Mammary epithelial cell (primary cell): ENCODE results near the gene TMEM150B.

ENCODE experiments used
- EZH2 ChIP-seq: IDR thresholded peaks from 2 replicates; pipeline ENCODE4 v1.6.1; 2012; ENCODE audit warnings: low read length, inconsistent platforms, borderline replicate concordance
- TF ChIP-seq, protein P1 (sequence below), 2 donors: IDR thresholded peaks in 1 of 2; conservative IDR thresholded peaks in 1 of 2; 2 replicates each; pipeline ENCODE4 v1.5.1; 2011 to 2012; ENCODE audit warnings: inconsistent platforms in 2 of 2, low read length in 2 of 2, mild to moderate bottlenecking in 2 of 2, control low read depth in 1 of 2, low read depth in 1 of 2; ENCODE audit not compliant: insufficient read depth in 1 of 2; ENCODE audit errors: extremely low read depth in 1 of 2

DNA sequence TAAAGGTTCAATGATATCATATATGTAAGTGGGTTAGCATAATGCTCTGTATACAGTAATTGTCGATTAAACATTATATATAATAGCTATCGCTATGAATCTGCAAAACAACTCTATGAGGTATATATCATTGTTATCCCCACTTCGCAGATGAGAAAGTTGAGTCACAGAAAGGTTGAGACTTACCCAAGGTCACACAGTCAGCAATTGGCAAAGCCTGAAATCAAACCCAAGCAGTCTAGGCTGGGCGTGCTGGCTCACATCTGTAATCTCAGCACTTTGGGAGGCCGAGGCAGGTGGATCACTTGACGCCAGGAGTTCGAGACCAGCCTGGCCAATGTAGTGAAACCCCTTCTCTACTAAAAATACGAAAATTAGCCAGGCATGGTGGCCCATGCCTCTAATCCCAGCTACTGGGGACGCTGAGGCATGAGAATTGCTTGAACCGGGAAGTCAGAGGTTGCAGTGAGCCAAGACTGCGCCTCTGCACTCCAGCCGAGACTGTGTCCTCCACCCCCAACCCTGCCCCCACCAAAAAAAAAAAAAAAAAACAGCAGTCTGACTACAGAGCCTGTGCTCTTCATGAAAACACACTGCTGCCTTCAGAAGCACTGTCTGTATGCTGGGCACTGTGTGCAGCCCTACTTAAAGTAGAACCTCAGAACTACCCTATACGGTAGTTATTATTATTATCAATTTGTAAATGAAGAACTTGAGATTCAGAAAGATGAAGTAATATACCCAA is 46.6 kb downstream of the TMEM150B start:
- TF ChIP-seq, protein P1, sequence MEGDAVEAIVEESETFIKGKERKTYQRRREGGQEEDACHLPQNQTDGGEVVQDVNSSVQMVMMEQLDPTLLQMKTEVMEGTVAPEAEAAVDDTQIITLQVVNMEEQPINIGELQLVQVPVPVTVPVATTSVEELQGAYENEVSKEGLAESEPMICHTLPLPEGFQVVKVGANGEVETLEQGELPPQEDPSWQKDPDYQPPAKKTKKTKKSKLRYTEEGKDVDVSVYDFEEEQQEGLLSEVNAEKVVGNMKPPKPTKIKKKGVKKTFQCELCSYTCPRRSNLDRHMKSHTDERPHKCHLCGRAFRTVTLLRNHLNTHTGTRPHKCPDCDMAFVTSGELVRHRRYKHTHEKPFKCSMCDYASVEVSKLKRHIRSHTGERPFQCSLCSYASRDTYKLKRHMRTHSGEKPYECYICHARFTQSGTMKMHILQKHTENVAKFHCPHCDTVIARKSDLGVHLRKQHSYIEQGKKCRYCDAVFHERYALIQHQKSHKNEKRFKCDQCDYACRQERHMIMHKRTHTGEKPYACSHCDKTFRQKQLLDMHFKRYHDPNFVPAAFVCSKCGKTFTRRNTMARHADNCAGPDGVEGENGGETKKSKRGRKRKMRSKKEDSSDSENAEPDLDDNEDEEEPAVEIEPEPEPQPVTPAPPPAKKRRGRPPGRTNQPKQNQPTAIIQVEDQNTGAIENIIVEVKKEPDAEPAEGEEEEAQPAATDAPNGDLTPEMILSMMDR (conservative IDR thresholded peaks at IDR 0.05 in 1 of 2, IDR thresholded peaks at IDR 0.05 in 1 of 2; ENCODE audit: extremely low read depth in 1 of 2, insufficient read depth in 1 of 2, low read depth in 1 of 2, low read length in 2 of 2) = no peak
- no peak for TF ChIP-seq EZH2
